ENCODE data around the gene MRFAP1L1. TPM values are rescaled to one million over a fixed set of nuclear protein-coding genes. Genes with fewer than 3 reads are reported as not detected.
"Not testable (repeated sequence)": the region's sequence is repeated elsewhere in the genome, so short reads cannot be mapped to it uniquely, and the experiment has no call there.

Gene MRFAP1L1
- total and polyA plus RNA-seq, 11 donors = 38.2 to 77.2 (median 43.9) TPM

DNA sequence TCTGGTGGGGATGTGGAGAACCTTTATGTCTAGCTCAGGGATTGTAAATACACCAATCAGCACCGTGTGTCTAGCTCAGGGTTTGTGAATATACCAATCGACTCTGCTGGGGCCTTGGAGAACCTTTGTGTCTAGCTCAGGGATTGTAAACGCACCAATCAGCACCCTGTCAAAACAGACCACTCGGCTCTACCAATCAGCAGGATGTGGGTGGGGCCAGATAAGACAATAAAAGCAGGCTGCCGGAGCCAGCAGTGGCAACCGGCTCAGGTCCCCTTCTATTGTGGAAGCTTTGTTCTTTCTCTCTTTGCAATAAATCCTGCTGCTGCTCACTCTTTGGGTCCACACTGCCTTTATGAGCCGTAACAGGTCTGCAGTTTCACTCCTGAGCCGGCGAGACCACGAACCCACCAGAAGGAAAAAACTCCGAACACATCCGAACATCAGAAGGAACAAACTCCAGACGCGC is 36.4 kb downstream of the MRFAP1L1 start:
- peak in 1 of 2 donors; percentile 33 for TF ChIP-seq POLR2A (IDR thresholded peaks at IDR 0.05)
- Histone ChIP-seq H3K4me3 (peak overlapping the region; percentile 47 to 96 (median 74)), H3K4me1 (peaks cover 3 to 41% (median 30%) of the 10 kb centered on the region in 12 donors), H3K36me3 (peaks cover 0 to 17% (median 8%) of the 10 kb centered on the region in 9 donors), H3K27ac (peak overlapping the region in 11 of 12 donors; percentile 78 to 89 (median 84))
- 34 to 62% (median 45%) methylated on average over 14 of the region's 14 CpGs for WGBS, 4 donors
- not testable (repeated sequence) for H3K27me3 ChIP-seq, DNase-seq, H3K9me3 ChIP-seq
- peak in 2 of 4 donors; percentile 27 to 36 for ATAC-seq
- intact Hi-C loops (cut with DNase I) = loop anchor here in 3 of 10 donors (1.0 to 5.0 kb wide), 3 partner anchors 32 to 34 kb away; partner anchors contain the start of genes MRFAP1 (in 2 of the 3) and MRFAP1L1 (in 1 of the 3)

GRCh38 chr4:6672541-6673190 is 37.0 kb downstream of the MRFAP1L1 start:
- H3K27ac ChIP-seq, DNase-seq, H3K27me3 ChIP-seq, ATAC-seq, H3K9me3 ChIP-seq: not testable (repeated sequence)
- peaks cover 3 to 41% (median 30%) of the 10 kb centered on the region in 12 donors for H3K4me1 ChIP-seq
- intact Hi-C loops (cut with DNase I) = loop anchor here in 3 of 10 donors (1.0 to 5.0 kb wide), 3 partner anchors 32 to 35 kb away; partner anchors contain the start of genes MRFAP1 (in 2 of the 3) and MRFAP1L1 (in 1 of the 3)
- peak overlapping the region in 2 of 12 donors; percentile 66 to 96 for H3K4me3 ChIP-seq
- 95 to 99% (median 97%) methylated on average over 21 to 34 of the region's 34 CpGs for WGBS, 4 donors
- peaks cover 0 to 15% (median 8%) of the 10 kb centered on the region in 9 donors for H3K36me3 ChIP-seq

DNA sequence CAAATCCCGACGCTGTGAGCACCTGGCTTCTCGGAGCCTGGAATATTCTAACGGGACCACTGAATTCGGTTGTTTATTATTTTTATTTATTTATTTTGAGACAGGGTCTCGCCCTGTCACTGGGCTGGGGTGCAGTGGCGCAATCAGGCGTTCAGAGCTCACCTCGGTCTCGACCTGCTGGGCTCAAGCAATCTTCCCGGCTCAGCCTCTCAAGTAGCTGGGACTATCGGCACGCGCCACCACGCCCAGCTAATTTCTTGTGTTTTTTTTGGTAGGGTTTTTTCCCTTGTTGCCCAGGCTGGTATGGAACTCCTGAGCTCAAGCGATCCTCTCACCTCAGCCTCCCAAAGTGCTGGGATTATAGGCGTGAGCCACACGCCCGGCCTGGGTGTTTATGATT is 37.5 kb downstream of the MRFAP1L1 start:
- Histone ChIP-seq H3K9me3 (no peaks in the 10 kb centered on the region), H3K36me3 (peaks cover 0 to 13% (median 8%) of the 10 kb centered on the region in 9 donors), H3K4me3 (no peak overlapping the region), H3K4me1 (peaks cover 3 to 36% (median 27%) of the 10 kb centered on the region in 12 donors), H3K27me3 (no peaks in the 10 kb centered on the region), H3K27ac (no peak overlapping the region)
- intact Hi-C loops (cut with DNase I) = loop anchor here in 2 of 10 donors (2.0 to 5.0 kb wide), 2 partner anchors 31 to 35 kb away; partner anchors contain the start of genes MRFAP1 (in 1 of the 2) and MRFAP1L1 (in 1 of the 2)
- ATAC-seq (no peak), DNase-seq (no peak)
- no peak for TF ChIP-seq POLR2A (IDR thresholded peaks at IDR 0.05)
- 95 to 97% (median 97%) methylated on average over 19 of the region's 19 CpGs for WGBS, 4 donors

- peaks cover 0 to 13% (median 8%) of the 10 kb centered on the region in 9 donors for H3K36me3 ChIP-seq
- intact Hi-C loops (cut with DNase I) = loop anchor here in 2 of 10 donors (2.0 to 5.0 kb wide), 2 partner anchors 31 to 36 kb away; partner anchors contain the start of genes MRFAP1 (in 1 of the 2) and MRFAP1L1 (in 1 of the 2)
- no peak for DNase-seq
- H3K27me3 ChIP-seq = no peaks in the 10 kb centered on the region
- no peak for ATAC-seq
- H3K27ac ChIP-seq = no peak overlapping the region
- H3K4me1 ChIP-seq = peaks cover 3 to 31% (median 22%) of the 10 kb centered on the region in 12 donors
- TF ChIP-seq CTCF (IDR thresholded peaks at IDR 0.05) = no peak
- no peak for TF ChIP-seq POLR2A (IDR thresholded peaks at IDR 0.05)
- no peak overlapping the region for H3K4me3 ChIP-seq
- 88 to 100% (median 97%) methylated on average over 1 of the region's 1 CpG for WGBS, 4 donors
- H3K9me3 ChIP-seq = no peaks in the 10 kb centered on the region
These were observed 38.0 kb downstream of the MRFAP1L1 start for GRCh38 chr4:6671648-6672047.

- 84 to 89% (median 85%) methylated on average over 11 of the region's 11 CpGs for WGBS, 4 donors
- ATAC-seq (no peak), DNase-seq (no peak)
- Histone ChIP-seq H3K36me3 (peaks cover 0 to 5% (median 0%) of the 10 kb centered on the region in 9 donors), H3K9me3 (no peaks in the 10 kb centered on the region), H3K4me3 (no peak overlapping the region), H3K27me3 (peaks cover 0 to 24% (median 7%) of the 10 kb centered on the region in 9 donors), H3K27ac (no peak overlapping the region), H3K4me1 (peaks cover 0 to 14% (median 7%) of the 10 kb centered on the region in 12 donors)
- no peak for TF ChIP-seq CTCF (IDR thresholded peaks at IDR 0.05)
- no peak for TF ChIP-seq POLR2A (IDR thresholded peaks at IDR 0.05)
- intact Hi-C loops (cut with DNase I) = no loop called here
These were observed 41.3 kb downstream of the MRFAP1L1 start for GRCh38 chr4:6668391-6668790.

All from heart left ventricle (tissue), 16 donors.